Dermis blood vessel endothelial cell (primary cell): ENCODE data around the gene DOCK3. TPM values are rescaled to one million over a fixed set of nuclear protein-coding genes. Genes with fewer than 3 reads are reported as not detected.
"Not testable (repeated sequence)": the region's sequence is repeated elsewhere in the genome, so short reads cannot be mapped to it uniquely, and the experiment has no call there.

ENCODE experiments used
- DNase-seq: peaks from one replicate; pipeline ENCODE4 v3.0.0; 2010
- total RNA-seq: library from RNA; depleted of rRNA; stranded (reverse); fragments of >200 nt; gene quantifications from 2 replicates; pipeline ENCODE4 v1.2.3, GENCODE V29; 2014

The DOCK3 gene
- total RNA-seq, 1 donor from 2014 or later = not detected

DNA sequence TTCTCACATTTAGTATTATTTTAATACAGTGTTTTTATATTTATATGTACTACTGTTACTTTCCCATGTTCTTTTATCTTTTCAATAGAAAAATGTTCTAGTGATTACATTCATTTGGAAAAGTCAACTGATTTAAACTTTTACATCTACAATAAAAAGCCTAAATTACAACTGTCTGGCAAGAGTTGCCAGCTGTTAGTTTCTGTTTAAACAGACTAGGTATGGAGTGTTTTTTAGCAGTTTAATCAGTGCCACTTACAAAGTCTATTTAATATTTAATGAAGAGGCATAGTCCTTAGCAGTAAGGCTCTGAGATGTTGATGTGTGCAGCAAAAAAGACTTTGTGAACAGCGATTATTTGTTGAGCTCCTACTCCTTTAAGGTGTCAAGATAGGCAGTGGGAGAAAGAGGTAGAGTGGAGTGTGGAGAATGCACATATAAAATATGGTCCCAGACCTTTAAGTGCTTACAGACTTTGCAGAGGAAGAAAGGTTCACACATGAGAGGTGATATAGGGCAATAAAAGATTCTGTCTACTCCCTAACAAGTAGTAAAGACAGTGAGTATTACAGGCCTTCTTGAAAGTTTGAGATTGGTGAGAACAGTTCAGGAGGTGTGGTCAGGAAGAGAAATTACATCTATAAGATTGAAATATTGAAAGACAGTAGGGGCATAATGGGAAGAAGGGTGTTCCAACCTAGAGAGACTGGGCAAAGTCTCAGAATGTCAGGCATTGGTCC, 320.5 kb downstream of the DOCK3 start:
- no peak for DNase-seq

DNA sequence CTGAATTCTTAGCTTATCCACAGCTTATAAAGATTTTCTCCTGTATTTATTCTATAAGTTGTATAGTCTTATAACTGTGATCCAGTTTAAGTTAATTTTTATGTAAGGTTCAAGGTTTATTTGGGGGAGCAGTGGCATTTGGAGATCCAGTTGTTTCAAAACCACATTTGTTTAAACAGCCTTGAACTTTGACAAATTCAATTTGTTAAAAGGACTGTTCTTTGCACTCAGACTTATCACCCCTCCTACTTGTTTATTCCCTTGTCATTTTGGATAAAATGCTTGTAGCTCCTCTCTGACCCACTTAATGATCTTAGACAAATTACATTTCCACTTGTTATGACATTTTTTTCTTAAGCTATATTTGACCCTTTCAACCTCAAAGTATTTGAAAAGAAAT, 327.8 kb downstream of the DOCK3 start:
- no peak for DNase-seq

DNA sequence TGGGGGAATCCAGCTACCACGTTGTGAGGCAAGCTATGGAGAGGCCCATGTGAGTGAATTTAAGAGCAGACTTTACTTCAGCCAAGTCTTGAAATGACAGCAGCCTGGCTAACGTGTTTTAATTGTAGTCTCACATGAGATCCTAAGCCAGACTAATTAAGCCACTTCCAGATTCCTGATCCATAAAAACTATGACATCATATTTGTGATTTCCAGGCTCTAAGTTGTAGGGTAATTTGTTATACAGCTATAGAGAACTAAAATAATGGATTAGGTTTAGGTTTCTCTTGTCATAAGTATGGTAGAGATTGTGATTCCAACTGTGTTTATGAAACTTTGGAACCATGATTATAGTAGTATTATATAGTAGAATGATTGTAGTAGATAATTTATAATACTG, 329.5 kb downstream of the DOCK3 start:
- no peak for DNase-seq

DNA sequence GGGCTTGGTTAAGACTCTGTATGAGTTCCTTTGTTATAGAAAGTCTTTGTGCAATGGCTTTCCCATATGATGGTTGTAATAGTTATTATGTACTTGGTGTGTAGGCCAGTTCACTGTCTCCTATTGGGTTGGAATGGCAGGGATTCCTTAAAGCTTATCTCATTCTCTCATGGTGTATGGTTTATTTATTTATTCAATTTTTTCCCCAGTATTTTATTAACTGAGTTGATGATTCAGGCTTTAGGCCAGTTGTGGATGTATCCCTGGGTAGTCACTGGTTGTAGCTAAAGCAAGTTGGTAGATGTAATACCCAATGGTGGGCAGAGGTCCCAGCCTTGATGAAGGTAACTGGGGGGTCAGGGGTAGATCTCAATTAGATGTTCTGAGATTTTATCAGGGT, 349.4 kb downstream of the DOCK3 start:
- DNase-seq = no peak

DNA sequence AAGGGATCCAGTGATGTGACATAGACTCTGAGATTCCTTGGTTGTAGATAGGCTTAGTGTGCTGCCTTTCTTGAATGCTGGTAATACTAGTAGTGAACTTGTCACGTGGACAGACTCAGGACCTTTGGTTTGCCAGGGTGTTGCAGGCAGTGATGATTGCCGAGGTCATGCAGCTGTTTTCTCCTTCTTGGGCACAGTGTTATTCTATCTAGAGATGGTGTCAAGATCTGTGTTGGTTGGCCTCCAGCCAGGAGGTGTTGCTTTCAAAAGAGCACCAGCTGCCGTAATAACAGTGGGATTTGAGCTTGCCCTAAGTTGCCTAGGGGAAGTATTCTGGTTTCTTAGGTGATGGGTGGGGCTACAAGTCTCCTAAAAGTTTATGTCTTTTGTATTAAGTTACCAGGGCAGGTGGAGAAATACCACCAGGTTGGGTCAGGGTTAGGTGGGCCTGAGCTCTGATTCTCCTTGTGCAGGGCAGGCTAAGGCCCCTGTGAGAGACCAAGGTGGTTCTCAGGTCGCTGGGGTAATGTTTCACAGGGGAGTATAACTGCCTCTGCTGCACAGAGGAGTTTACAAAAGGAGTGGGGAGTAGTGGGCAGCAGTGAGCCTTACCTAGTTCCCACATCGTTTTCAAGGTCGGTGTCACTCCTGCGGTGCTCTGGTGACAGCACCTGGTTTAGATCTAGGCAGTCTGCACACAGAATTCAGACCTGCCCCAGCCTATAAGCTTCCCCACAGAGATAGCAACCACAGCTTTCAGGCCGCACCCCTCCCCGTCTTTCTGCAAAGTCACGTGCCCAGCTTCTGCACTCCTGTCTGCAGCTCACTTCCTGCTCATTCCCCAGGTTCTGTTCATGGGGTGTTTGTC, 350.3 kb downstream of the DOCK3 start:
- no peak for DNase-seq

DNA sequence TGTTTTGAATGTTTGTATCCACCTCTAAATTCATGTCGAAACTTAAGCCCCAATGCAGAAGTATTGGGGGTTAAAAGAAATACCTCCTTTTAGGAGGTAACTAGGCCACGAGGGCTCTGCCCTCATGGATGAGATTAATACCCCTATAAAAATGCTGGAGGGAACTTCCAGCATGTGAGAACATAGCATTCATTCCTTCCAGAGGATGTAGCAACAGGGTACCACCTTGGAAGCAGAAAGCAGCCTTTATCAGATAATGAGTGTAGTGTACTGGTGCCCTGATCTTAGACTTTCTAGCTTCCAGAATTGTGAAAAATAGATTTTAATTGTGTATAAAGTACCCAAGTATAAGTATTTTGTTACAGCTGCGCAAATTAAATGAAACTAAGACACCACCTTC, 356.9 kb downstream of the DOCK3 start:
- DNase-seq = no peak

DNA sequence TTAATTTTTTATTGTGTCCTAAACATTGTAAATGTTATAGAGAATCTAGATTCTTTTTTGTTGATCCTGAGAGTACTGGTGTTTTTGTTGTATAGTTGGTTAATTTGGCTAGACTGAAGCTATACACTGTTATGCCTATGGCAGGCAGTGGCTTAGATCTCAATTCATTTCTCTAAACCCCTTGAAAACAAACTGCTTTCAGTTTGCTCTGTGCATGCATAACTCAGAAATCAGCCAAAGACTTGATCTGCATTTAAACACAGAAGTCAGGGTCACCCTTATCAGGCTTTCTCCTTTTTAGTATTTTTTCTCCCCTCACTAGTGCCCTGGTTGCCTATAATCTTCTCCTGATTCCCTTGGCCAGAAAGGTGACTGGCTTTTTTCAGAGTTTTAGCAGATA, 360.9 kb downstream of the DOCK3 start:
- DNase-seq = no peak

DNA sequence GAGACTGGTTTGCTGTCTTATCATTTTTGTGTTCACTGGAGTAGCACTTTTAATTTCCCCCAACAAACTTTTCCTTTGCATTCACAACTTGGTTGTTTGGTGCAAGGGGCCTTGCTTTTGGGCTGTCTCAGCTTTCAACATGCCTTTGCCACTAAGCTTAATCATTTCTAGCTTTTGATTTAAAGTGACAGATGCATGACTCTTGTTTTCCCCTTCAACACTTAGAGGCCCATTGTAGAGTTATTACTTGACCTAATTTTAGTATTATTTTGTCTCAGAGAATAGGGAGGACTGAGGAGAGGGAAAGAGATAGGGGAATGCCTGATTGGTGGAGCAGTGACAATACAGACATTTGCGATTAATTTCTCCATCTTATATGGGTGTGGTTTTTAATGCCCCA, 370.3 kb downstream of the DOCK3 start:
- DNase-seq = no peak

DNA sequence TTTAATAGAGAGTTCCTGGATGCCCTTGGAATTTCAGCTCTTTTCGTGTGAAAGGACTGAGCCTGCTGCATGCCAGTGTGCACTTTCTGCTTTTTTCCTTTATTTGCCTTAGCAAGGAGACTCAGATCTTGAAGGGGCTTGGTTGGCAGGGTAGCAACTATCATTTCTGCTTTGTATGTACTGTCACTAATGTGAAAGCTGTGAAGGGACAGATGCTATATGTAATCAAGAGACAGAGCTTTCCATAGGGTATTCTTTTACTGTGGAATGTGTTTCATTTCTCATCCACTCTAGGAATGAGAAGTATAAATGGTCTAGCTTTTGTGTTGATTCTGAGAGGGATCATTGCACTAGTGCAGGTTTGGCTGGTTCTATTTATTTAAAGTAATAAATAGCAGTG, 377.8 kb downstream of the DOCK3 start:
- DNase-seq = no peak

DNA sequence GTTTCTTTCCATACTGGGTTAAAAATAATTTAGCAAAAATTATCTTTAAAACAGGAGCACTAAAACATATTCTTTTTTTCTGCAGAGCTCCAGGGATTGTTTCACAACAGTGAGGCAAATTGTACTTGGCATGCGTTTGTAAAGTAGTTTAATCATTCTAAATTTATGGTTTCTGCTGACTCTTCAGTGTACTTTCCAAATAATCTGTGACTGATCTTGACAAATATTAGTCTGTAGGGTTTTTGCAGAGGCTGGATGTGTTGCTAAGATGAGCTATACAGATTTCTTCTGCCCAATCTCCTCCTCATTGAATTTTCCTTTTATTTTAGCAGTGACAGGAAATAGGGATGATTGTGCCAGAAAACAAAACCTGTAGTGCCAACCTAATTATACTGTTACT, 382.4 kb downstream of the DOCK3 start:
- no peak for DNase-seq

DNA sequence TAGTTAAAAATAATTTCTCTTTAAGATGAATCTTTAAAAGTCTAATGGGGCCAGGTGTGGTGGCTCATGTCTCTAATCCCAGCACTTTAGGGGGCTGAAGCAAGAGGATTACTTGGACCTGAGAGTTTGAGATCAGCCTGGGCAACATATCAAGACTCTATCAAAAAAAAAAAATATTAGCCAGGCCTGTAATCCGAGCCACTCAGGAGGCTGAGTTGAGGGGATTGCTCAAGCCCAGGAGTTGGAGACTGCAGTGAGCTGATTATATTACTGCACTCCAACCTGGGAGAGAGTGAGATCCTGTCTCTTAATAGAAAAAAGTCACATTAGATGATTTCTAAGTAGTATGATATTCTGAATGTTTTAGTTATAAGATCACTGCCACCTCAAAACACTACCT, 388.3 kb downstream of the DOCK3 start:
- DNase-seq = no peak

DNA sequence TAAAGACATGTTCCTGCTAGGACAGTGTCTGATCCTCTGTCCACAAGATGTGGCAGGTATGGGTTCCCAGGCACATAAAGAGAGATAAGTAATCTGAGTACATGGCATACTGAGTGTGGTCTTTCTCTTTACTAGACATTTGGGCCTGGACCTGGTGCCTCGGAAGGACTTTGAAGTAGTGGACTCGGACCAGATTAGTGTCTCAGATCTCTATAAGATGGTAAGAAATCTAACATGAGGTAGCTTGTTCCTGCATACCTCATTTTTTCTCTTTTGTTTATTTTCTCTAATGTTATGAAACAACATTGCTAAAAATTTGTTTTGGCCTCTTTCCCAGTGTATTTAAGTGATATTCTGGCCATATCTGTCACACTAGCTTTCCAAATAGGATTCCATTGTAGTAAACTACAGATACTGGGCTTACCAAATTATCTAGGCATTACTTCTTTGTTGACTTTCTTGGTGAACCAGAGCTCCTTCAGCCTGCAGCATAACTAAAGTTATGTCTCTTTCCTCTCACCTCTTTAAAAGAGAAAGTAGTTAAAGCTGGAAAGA, 400.6 kb downstream of the DOCK3 start:
- DNase-seq = no peak

DNA sequence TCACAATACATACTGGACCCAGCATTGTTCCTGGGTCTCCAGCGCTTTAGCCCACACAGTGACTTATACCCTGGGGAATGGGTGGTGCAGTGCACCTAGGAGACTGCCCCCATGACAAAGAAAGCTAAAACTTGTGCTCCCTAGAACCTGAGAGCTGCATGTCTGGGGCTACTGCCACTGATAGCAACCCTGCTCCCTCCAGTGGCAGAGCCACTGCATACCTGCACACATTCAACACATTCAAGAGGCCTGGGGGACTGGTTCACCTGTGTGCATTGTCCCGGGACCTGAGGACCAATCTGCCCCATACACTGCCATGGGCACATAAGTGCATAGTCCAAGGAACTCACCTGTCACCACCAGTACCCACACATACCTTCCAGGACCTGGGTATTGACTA, 407.6 kb downstream of the DOCK3 start:
- DNase-seq = no peak

DNA sequence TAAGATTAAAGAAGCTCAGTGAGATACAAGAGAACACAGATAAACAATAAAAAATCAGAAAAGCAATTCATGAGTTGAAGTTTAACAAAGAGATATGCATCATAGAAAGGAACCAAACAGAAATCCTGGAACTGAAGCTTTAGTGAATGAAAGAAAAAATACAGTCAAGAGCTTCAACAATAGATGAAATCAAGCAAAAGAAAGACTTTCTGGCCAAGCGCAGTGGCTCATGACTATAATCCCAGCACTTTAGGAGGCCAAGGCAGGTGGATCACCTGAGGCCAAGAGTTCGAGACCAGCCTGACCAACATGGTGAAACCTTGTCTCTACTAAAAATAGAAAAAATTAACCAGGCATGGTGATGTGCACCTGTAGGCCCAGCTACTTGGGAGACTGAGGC, 408.8 kb downstream of the DOCK3 start:
- no peak for DNase-seq

DNA sequence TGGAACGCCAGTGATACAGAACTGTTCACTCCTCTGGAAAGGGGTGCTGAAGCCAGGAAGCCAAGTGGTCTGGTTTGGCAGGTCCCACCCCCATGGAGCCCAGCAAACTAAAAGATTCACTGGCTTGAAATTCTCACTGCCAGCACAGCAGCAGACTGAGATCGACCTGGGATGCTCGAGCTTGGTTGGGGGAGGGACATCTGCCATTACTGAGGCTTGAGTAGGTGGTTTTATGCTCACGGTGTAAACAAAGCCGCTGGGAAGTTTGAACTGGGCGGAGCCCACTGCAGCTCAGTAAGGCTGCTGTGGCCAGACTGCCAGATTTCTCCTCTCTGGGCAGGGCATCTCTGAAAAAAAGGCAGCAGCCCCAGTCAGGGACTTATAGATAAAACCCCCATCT, 417.4 kb downstream of the DOCK3 start:
- not testable (repeated sequence) for DNase-seq

DNA sequence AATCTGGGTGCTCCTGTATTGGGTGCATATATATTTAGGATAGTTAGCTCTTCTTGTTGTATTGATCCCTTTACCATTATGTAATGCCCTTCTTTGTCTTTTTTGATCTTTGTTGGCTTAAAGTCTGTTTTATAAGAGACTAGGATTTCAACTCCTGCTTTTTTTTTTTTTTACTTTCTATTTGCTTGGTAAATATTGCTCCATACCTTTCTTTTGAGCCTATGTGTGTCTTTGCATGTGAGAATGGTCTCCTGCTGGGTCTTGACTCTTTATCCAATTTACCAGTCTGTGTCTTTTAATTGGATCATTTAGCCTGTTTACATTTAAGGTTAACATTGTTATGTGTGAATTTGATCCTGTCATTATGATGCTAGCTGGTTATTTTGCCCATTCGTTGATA, 420.1 kb downstream of the DOCK3 start:
- not testable (repeated sequence) for DNase-seq

DNA sequence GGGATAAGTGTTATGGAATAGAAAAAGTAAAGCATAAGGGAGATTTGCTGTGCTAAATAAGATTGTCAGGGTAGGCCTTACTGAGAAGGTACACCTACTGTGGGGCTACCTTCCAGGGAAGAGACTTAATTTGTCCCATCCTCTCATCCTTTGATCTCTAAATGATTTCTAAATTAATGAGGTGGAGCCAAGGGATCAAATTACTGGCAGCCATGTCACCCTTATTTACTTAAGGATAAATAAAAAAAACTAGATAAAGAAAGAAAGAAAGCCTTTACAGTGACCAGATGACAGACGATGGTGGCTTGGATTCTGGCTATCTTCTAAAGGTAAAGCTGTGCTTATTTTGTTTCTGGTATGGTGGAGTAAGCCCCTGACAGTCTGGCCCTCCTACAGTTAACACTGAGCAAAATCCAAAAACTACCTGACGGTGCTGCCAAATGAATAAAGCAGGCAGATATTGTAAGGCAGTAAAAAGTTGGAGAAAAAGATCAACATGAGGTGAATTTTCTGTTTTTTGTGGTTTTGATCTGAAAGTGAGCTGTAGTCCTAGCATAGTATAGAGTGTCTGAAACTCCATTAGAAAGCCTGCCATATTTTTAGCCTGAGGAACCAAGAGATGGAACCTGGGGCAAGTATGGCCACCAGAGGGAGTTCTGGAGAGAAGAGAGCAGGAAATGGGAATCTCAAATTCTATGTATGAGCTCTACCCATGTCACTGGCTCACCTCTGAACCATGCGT, 425.2 kb downstream of the DOCK3 start:
- peak; percentile 74 for DNase-seq

DNA sequence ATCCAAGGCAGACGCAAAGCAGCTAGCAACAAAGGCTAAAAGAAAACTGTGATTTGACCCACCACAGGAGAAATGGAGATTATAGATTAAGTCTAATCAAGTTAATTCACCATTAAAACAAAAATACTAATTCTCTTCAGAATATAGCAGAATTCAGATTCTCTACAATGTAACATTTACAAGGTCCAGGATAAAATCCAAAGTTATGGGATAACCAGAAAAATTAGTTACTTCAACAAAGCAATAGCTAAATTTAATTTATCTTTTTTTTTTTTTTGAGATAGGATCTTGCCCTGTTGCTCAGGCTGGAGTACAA, 425.8 kb downstream of the DOCK3 start:
- no peak for DNase-seq

DNA sequence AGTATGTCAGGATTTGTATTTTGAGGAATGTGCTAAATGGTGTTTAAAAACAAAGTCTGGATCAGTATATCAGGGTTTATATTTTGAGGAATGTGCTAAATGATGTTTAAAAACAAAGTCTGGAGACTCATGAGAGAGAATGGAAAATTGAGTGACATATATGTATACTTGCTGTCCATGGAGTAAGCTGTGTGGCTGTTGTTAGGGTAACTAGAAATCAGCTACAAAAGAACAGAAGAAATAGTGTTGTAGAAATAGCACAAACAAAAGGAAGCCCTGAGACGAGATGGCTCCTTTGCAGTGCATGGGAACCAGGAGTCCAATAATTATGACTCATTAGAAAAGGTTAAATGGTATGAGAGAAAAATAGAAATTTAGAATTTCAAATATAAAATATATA, 427.7 kb downstream of the DOCK3 start:
- no peak for DNase-seq

DNA sequence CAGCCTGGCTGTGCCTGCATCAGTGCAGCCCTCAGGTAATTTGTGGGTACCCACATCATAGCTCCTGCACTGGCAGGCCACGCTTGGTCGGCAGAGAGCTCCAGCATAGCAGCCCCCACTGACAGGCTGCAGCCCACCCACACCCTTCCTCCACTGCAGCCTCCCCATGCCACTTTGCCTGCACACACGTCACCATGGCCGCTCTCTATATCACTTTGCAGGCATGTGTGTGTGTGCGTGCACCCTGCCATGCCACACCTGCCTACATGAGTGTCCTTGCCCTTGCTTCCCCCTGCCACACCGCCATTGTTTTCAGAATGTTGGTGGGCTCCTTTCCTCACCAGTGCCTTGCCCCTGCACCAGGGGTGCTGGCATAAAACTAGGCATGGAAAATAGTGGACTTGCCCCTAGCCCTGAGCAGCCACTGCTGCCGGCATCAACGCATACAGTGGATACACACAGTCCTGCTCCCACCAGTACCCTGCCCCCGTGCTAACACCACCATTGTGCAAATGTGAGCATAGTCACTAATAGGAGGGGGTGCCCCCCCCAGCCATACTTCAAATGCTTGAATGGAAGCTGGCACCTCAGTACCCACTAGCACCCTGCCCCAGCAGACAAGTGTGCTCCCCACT, 431.6 kb downstream of the DOCK3 start:
- DNase-seq = no peak

DNA sequence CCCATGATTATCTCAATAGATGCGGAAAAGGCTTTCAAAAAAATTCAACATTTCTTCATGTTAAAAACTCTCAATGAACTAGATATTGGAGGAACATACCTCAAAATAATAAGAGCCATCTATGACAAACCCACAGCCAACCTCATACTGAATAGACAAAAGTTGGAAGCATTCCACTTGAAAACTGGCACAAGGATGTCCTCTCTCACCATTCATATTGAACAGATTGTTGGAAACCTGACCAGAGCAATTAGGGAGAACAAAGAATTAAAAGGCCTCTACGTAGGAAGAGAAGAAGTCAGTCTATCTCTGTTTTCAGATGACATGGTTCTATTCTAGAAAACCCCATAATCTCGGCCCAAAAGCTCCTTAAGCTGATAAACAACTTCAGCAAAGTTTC, 435.9 kb downstream of the DOCK3 start:
- no peak for DNase-seq

DNA sequence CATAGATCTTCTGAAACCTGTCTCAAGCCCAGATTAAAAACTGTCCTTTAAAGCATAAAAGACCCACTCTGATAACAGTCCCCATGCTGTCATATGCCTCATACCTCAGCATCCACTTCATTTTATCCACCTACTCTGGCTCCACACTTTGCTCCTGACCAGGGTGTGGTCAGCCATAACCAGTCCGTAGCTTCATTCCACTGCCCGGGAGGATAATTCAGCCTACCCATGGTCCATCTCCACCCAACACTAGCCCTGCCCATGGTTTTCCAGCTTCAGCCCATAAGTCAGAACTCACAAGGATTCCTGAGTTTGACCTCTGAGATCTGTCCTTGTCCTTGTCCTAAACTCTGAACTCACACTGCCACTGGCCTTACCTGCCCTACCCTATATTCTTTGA, 448.2 kb downstream of the DOCK3 start:
- no peak for DNase-seq

DNA sequence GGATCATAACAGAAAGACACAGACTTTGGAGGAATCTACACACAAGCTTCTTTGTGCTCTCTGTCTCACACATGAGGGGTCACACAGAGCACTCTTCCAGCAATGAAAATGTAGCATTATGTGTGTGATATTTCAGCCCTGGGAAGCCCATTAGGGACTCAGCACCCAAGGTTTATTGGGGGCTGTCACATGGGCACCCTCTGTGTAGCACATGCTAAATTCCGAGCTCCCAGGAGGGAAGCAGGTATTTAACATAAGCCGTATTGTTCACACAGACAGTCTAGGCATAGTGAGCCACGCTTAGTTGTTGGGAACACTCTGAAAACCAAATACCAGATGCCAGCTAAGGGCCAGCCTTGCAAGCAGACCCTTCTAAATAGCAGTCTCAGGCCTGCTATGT, 448.8 kb downstream of the DOCK3 start:
- DNase-seq = no peak
